ENCODE results near the gene UBXN10.

GRCh38 chr1:20220036-20220435 is 34.1 kb downstream of the UBXN10 start:
- TF ChIP-seq, protein P1, sequence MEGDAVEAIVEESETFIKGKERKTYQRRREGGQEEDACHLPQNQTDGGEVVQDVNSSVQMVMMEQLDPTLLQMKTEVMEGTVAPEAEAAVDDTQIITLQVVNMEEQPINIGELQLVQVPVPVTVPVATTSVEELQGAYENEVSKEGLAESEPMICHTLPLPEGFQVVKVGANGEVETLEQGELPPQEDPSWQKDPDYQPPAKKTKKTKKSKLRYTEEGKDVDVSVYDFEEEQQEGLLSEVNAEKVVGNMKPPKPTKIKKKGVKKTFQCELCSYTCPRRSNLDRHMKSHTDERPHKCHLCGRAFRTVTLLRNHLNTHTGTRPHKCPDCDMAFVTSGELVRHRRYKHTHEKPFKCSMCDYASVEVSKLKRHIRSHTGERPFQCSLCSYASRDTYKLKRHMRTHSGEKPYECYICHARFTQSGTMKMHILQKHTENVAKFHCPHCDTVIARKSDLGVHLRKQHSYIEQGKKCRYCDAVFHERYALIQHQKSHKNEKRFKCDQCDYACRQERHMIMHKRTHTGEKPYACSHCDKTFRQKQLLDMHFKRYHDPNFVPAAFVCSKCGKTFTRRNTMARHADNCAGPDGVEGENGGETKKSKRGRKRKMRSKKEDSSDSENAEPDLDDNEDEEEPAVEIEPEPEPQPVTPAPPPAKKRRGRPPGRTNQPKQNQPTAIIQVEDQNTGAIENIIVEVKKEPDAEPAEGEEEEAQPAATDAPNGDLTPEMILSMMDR (IDR thresholded peaks at IDR 0.05), result no peak
- no peak for TF ChIP-seq POLR2A (IDR thresholded peaks at IDR 0.05)

Data from uterus (tissue), 2 donors.